K562 (cell line): Measurements from ENCODE around the gene RHOC. TPM values are rescaled to one million over a fixed set of nuclear protein-coding genes. Genes with fewer than 3 reads are reported as not detected.

Experiments used
- CREB3 ChIP-seq: fragments of 450-650 bp; conservative IDR thresholded peaks from 2 replicates; pipeline ENCODE4 v1.6.1; 2016; ENCODE audit warnings: missing genetic modification characterization, low read depth, mild to moderate bottlenecking, missing compliant biosample characterization, moderate library complexity
- DNMT1 ChIP-seq: fragments of 450-650 bp; IDR thresholded peaks from 2 replicates; pipeline ENCODE4 v1.6.1; 2016; ENCODE audit warnings: antibody characterized with exemption, mild to moderate bottlenecking
- ELK3 ChIP-seq: fragments of 450-650 bp; formaldehyde crosslinking; IDR thresholded peaks from 2 replicates; pipeline ENCODE4 v1.4.0; 2020; ENCODE audit warnings: mild to moderate bottlenecking
- HNRNPUL1 ChIP-seq: fragments of 200-400 bp; formaldehyde crosslinking; IDR thresholded peaks from 2 replicates; pipeline ENCODE4 v1.6.1; 2017; ENCODE audit warnings: low read length
- HSF4 ChIP-seq: fragments of 250-450 bp; sonication (Bioruptor Pico); IDR thresholded peaks from 2 replicates; pipeline ENCODE4 v2.1.2; 2022; ENCODE audit warnings: mild to moderate bottlenecking, moderate library complexity, borderline replicate concordance
- KAT7 ChIP-seq: sonication (generic); formaldehyde crosslinking; IDR thresholded peaks from 2 replicates; pipeline ENCODE4 v1.8.0; 2022; ENCODE audit warnings: missing genetic modification reagents, mild to moderate bottlenecking, borderline replicate concordance
- KDM5B ChIP-seq: fragments of 200-600 bp; sonication (generic); IDR thresholded peaks from 2 replicates; pipeline ENCODE4 v1.6.1; 2012; ENCODE audit warnings: low read depth, mild to moderate bottlenecking, moderate library complexity, low read length, control low read depth, inconsistent platforms; ENCODE audit not compliant: insufficient replicate concordance
- PYGO2 ChIP-seq: fragments of 450-650 bp; IDR thresholded peaks from 2 replicates; pipeline ENCODE4 v1.6.1; 2016; ENCODE audit warnings: mild to moderate bottlenecking, missing genetic modification characterization, moderate library complexity, missing compliant biosample characterization
- RREB1 ChIP-seq: fragments of 250-450 bp; sonication (Bioruptor Pico); IDR thresholded peaks from 2 replicates; pipeline ENCODE4 v1.4.0; 2020
- TRIM28 ChIP-seq: fragments of 450-650 bp; IDR thresholded peaks from 2 replicates; pipeline ENCODE4 v1.6.1; 2017
- XRCC4 ChIP-seq: IDR thresholded peaks from one replicate; pipeline ENCODE4 v1.6.1; 2011; ENCODE audit not compliant: insufficient read depth, insufficient read length; ENCODE audit errors: extremely low read depth
- ZBTB17 ChIP-seq: fragments of 450-650 bp; formaldehyde crosslinking; IDR thresholded peaks from 2 replicates; pipeline ENCODE4 v1.4.0; 2020; ENCODE audit warnings: mild to moderate bottlenecking
- ZFP36 ChIP-seq: fragments of 150-350 bp; IDR thresholded peaks from 2 replicates; pipeline ENCODE4 v1.6.1; 2018; ENCODE audit warnings: low read length, low read depth; ENCODE audit not compliant: partially characterized antibody
- ZNF23 ChIP-seq: fragments of 250-450 bp; sonication (Bioruptor Pico); IDR thresholded peaks from 2 replicates; pipeline ENCODE4 v1.4.0; 2020; ENCODE audit warnings: mild to moderate bottlenecking
- ZNF41 ChIP-seq: fragments of 250-450 bp; sonication (Bioruptor Pico); conservative IDR thresholded peaks from 2 replicates; pipeline ENCODE4 v1.4.0; 2020; ENCODE audit warnings: mild to moderate bottlenecking
- ZNF561 ChIP-seq: fragments of 450-650 bp; formaldehyde crosslinking; conservative IDR thresholded peaks from 2 replicates; pipeline ENCODE4 v1.4.0; 2020; ENCODE audit warnings: mild to moderate bottlenecking, moderate library complexity
- ZNF655 ChIP-seq: fragments of 250-450 bp; sonication (Bioruptor Pico); IDR thresholded peaks from 2 replicates; pipeline ENCODE4 v1.5.0; 2021
- ZNF780A ChIP-seq: fragments of 250-450 bp; sonication (Bioruptor Pico); IDR thresholded peaks from 2 replicates; pipeline ENCODE4 v1.5.0; 2021; ENCODE audit warnings: mild to moderate bottlenecking
- polyA plus RNA-seq, 8 experiments: library from polyadenylated mRNA; depleted of rRNA in 4 of 8; stranded (reverse) in 5 of 8; unstranded in 3 of 8; fragments of >200 nt; fragmentation: Nextera tagmentation in 2 of 8; fragmentation: Illumina TruSeq in 1 of 8; extraction: Ambion mirVana in 2 of 8; extraction: Trizol in 1 of 8; gene quantifications; 2 replicates each; pipeline versions ENCODE4 v1.2.1 to v1.2.3, GENCODE V29; 2011 to 2014; ENCODE audit warnings: inconsistent platforms in 1 of 8, missing spikeins in 1 of 8
- total RNA-seq, 7 experiments: library from RNA; depleted of rRNA in 6 of 7; stranded (reverse); fragments of >200 nt in 6 of 7; fragmentation: Illumina TruSeq in 2 of 7; extraction: Trizol in 2 of 7; gene quantifications; 2 replicates each; pipeline versions ENCODE4 v1.2.1 to v1.2.3, GENCODE V29; 2011 to 2021; ENCODE audit warnings: low replicate concordance in 1 of 7

Gene RHOC
- total and polyA plus RNA-seq, 9 of the 15 experiments (the other 6 are each of a cell fraction or from before 2014, with no cell fraction given), result 35.2 to 364 (median 204) TPM

- TF ChIP-seq CREB3 (tag) (no peak), ZNF41 (CRISPR knock-in tag) (no peak), ZNF655 (no peak), ZNF23 (CRISPR knock-in tag) (no peak), KDM5B (no peak), ZFP36 (no peak), PYGO2 (no peak), ZNF780A (no peak), DNMT1 (no peak), XRCC4 (no peak), TRIM28 (no peak), HNRNPUL1 (no peak), KAT7 (CRISPR knock-in tag) (no peak), ZNF561 (CRISPR knock-in tag) (no peak), ZBTB17 (no peak; the same call in 1 of the 2 replicates), ELK3 (CRISPR knock-in tag) (no peak), HSF4 (CRISPR knock-in tag) (no peak), RREB1 (CRISPR knock-in tag) (no peak)
Measured at GRCh38 chr1:112706505-112707220, at the start of gene RHOC (continued).
